Stomach (tissue), 4 donors: ENCODE data around the gene ZC3H13.

ENCODE experiments used
- CTCF ChIP-seq, 7 experiments: fragments of 450-650 bp in 4 of 7; fragments of 200-600 bp in 3 of 7; sonication (generic) in 3 of 7; IDR thresholded peaks; one replicate each; pipeline ENCODE4 v1.5.1; 2016 to 2019; ENCODE audit warnings: antibody characterized with exemption in 7 of 7, control low read depth in 2 of 7, mild to moderate bottlenecking in 1 of 7
- POLR2A ChIP-seq, 4 donors: fragments of 450-650 bp; IDR thresholded peaks; one replicate each; pipeline ENCODE4 v1.6.1; 2016; ENCODE audit warnings: antibody characterized with exemption in 4 of 4, control low read depth in 2 of 4, mild to moderate bottlenecking in 1 of 4, moderate library complexity in 1 of 4
- POLR2AphosphoS5 ChIP-seq, 3 donors: sonication (generic); formaldehyde crosslinking; IDR thresholded peaks; one replicate each; pipeline ENCODE4 v1.6.1; 2016; ENCODE audit warnings: antibody characterized with exemption in 3 of 3

GRCh38 chr13:46015366-46015765 is 37.2 kb downstream of the ZC3H13 start:
- TF ChIP-seq CTCF (IDR thresholded peaks at IDR 0.05) (no peak), POLR2A (IDR thresholded peaks at IDR 0.05) (no peak), POLR2AphosphoS5 (IDR thresholded peaks at IDR 0.05) (no peak)
